ENCODE results near the gene RAB3C.

The RAB3C gene

GRCh38 chr5:58737671-58738070, 154.8 kb downstream of the RAB3C start:
- DNase-seq = no peak

- DNase-seq = no peak
Measured at GRCh38 chr5:58738336-58738735, 155.5 kb downstream of the RAB3C start.

DNA sequence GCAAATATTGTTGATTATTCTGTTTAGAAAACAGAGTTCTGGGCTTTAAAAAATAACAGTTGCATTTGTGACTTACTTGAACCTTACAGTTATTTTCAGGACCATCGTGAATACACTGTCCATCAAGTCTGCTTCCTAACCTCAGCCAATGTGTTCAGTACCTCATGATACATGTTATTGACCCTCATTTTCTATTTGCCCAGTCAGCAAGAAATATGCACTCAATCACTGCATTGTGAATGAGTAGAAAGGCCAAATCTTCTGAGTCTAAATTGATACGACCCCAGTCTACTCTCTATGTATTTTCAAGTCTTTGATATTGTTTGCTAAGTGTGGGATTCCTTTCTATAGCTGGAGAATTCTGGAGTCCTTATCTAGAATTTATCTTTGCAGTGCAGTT, 156.2 kb downstream of the RAB3C start:
- no peak for DNase-seq

- no peak for DNase-seq
Measured at GRCh38 chr5:58740956-58741355, 158.1 kb downstream of the RAB3C start.

- DNase-seq = no peak
Measured at GRCh38 chr5:58745350-58745749, 162.5 kb downstream of the RAB3C start.

DNA sequence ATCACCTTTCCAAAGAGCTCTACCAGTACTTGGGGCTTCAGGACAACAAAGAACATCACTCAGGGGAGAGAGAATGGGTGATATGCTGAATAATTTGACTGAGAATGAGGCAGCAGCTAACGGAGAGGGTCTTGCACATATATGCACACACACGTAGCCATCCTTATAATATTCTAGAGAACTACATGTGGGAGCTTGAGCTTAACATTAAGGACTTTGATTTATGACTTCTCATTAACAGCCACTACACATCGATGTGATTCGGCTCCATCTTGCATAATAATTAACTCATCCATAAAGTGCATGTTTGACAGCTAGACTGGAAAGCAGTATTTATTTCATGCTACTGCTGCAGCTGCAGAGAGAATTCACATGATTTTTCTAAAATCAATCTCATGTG, 163.4 kb downstream of the RAB3C start:
- DNase-seq = no peak

GRCh38 chr5:58750036-58750435, 167.2 kb downstream of the RAB3C start:
- DNase-seq = no peak

- no peak for DNase-seq
Measured at GRCh38 chr5:58751222-58751837, 168.5 kb downstream of the RAB3C start.

DNA sequence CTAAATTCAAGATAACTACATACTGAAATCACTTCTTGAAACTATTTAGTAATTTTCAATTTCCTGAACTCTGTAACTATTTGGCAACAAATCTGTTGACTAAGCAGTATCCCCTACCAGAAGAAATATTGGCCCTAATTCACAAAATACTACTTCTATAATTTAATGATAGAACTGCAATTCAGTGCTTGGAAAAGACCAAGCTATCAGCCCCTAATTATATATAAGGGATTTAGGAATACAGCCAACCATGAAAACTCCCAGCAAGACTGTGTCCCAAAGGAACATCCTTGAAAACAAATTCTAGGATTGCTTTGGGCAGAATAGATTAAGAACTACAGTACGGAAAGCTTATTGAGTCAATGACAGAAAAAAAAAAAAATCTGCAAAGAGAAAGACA, 169.2 kb downstream of the RAB3C start:
- DNase-seq = no peak

GRCh38 chr5:58753446-58753845, 170.6 kb downstream of the RAB3C start:
- DNase-seq = no peak

DNA sequence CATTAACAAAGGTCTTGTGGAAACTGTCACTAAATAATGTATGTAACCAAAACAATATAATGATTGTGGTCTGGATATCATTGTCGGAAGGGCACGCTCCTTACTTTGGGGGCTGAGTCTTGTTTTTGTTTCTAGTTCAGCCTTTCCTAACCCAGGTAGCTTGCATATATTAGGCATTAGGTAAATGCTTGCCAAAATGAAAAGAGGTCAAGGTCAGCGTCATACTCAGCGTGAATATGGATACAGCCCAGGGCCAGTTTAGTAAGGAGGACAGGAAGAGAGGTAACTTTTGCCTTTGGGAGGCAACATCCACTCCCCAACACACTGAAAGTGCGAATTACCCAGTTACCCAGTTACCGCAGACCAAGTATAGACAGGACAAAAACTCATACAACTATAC, 171.4 kb downstream of the RAB3C start:
- no peak for DNase-seq

DNA sequence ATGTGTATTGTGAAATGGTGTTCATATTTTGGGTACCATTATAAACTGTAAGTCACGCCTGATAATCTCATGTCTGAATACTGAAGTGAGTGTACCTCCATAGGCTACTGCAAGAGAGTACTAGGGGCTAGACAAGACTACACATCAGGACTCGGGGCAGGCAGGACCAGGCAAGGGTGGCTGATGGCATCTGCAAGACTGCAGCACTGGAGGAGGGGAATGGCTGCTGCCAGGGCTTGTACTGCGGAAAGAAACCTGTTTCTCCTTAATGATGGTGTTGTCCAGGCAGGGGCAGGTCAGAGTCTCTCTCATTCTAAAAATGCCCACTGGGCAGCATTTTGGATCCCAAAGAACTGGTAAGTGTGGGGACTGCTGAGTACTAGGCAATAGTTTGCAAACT, 172.5 kb downstream of the RAB3C start:
- DNase-seq = no peak

GRCh38 chr5:58759745-58760144, 176.9 kb downstream of the RAB3C start:
- DNase-seq = no peak

GRCh38 chr5:58760222-58760621, 177.3 kb downstream of the RAB3C start:
- DNase-seq = no peak

- DNase-seq = no peak
Measured at GRCh38 chr5:58761407-58761806, 178.5 kb downstream of the RAB3C start.

DNA sequence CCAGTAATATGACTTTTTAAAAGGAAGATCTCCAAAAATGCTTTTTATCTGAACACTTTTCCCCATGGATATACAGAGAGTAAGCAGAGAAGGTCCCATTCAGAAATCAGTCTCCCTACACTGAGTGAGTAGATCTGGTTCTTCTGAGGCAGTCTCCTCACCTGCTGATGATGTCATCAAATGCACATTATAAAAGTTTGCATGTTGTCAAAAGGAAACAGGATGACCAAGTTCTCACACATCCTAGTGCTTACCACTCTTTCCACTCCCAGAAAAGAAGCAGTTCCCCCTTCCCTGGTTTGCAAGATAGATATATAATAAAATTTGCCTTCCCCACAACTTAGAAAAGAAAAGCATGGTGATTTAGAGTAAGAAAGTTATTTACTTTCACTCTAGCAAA, 180.5 kb downstream of the RAB3C start:
- DNase-seq = no peak

- no peak for DNase-seq
Measured at GRCh38 chr5:58764199-58764598, 181.3 kb downstream of the RAB3C start.

- DNase-seq = no peak
Measured at GRCh38 chr5:58765058-58765457, 182.2 kb downstream of the RAB3C start.

- DNase-seq = no peak
Measured at GRCh38 chr5:58767104-58767503, 184.2 kb downstream of the RAB3C start.

DNA sequence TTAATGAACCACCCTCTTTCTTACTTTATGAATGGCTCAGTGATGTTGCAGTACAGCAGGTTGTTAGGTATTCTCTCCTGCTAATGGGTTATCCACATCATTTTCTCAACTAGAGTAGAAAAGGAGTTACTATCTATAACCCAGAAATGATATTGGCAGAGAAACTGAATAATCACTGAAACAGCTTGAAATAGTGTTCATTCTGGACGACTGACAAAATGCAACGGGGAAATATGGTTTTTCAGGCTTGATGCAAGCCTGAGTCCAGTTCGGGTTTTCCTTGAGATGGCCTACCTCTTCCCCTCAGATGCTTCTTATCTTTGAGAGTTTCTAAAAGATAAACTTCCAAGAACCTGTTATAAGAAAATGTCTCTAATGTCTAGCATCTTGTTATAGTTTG, 187.3 kb downstream of the RAB3C start:
- DNase-seq = no peak

GRCh38 chr5:58771796-58772195, 188.9 kb downstream of the RAB3C start:
- DNase-seq = no peak

GRCh38 chr5:58773744-58774441, 191.0 kb downstream of the RAB3C start:
- DNase-seq = no peak

GRCh38 chr5:58774937-58775336, 192.1 kb downstream of the RAB3C start:
- DNase-seq = no peak

GRCh38 chr5:58775701-58776262, 192.9 kb downstream of the RAB3C start:
- no peak for DNase-seq

- DNase-seq = no peak
Measured at GRCh38 chr5:58776559-58776958, 193.7 kb downstream of the RAB3C start.

Measured in stimulated activated CD4-positive, alpha-beta T cell treated with anti-CD3 and anti-CD28 coated beads, Interleukin-4, amount 100 ng/mL, for 4 hours (primary cell).